ENCODE data around the gene HIPK4.

Gene HIPK4

GRCh38 chr19:40369797-40370196 is 20.2 kb downstream of the HIPK4 start:
- in situ Hi-C loops (cut with MboI; ENCODE audit: low sequenced_read_pairs), result no loop called here

GRCh38 chr19:40367577-40368434 is 22.2 kb downstream of the HIPK4 start:
- in situ Hi-C loops (cut with MboI; ENCODE audit: low sequenced_read_pairs), result no loop called here

GRCh38 chr19:40366697-40367561 is 23.1 kb downstream of the HIPK4 start:
- in situ Hi-C loops (cut with MboI; ENCODE audit: low sequenced_read_pairs), result no loop called here

GRCh38 chr19:40365613-40366401 is 24.2 kb downstream of the HIPK4 start:
- in situ Hi-C loops (cut with MboI; ENCODE audit: low sequenced_read_pairs), result no loop called here

- in situ Hi-C loops (cut with MboI; ENCODE audit: low sequenced_read_pairs), result no loop called here
These were observed 25.0 kb downstream of the HIPK4 start for GRCh38 chr19:40365010-40365409.

- in situ Hi-C loops (cut with MboI; ENCODE audit: low sequenced_read_pairs), result no loop called here
These were observed 26.9 kb downstream of the HIPK4 start for GRCh38 chr19:40363069-40363468.

- in situ Hi-C loops (cut with MboI; ENCODE audit: low sequenced_read_pairs), result no loop called here
These were observed 27.8 kb downstream of the HIPK4 start for GRCh38 chr19:40362160-40362559.

- in situ Hi-C loops (cut with MboI; ENCODE audit: low sequenced_read_pairs), result no loop called here
These were observed 29.2 kb downstream of the HIPK4 start for GRCh38 chr19:40360708-40361241.

- in situ Hi-C loops (cut with MboI; ENCODE audit: low sequenced_read_pairs), result no loop called here
These were observed 29.8 kb downstream of the HIPK4 start for GRCh38 chr19:40360020-40360707.

GRCh38 chr19:40358773-40359172 is 31.2 kb downstream of the HIPK4 start:
- in situ Hi-C loops (cut with MboI; ENCODE audit: low sequenced_read_pairs), result no loop called here

- in situ Hi-C loops (cut with MboI; ENCODE audit: low sequenced_read_pairs), result no loop called here
These were observed 32.3 kb downstream of the HIPK4 start for GRCh38 chr19:40357640-40358039.

GRCh38 chr19:40356681-40357595 is 33.0 kb downstream of the HIPK4 start:
- in situ Hi-C loops (cut with MboI; ENCODE audit: low sequenced_read_pairs), result no loop called here

GRCh38 chr19:40355975-40356680 is 33.9 kb downstream of the HIPK4 start:
- in situ Hi-C loops (cut with MboI; ENCODE audit: low sequenced_read_pairs), result no loop called here

- in situ Hi-C loops (cut with MboI; ENCODE audit: low sequenced_read_pairs), result no loop called here
These were observed 40.9 kb downstream of the HIPK4 start for GRCh38 chr19:40348961-40349507.

- in situ Hi-C loops (cut with MboI; ENCODE audit: low sequenced_read_pairs), result no loop called here
These were observed 41.7 kb downstream of the HIPK4 start, which contains the start of the genes C19orf47 and PLD3 for GRCh38 chr19:40348125-40348913. TSS of gene C19orf47 (minus strand) at chr19:40348397. CDS start at chr19:40341857, 6,540 bp downstream. TSS of gene PLD3 (plus strand) at chr19:40348695. CDS start at chr19:40366484, 17,789 bp downstream.

- in situ Hi-C loops (cut with MboI; ENCODE audit: low sequenced_read_pairs), result no loop called here
These were observed 45.6 kb downstream of the HIPK4 start for GRCh38 chr19:40344422-40344821.

- in situ Hi-C loops (cut with MboI; ENCODE audit: low sequenced_read_pairs), result no loop called here
These were observed 47.2 kb downstream of the HIPK4 start for GRCh38 chr19:40342644-40343311.

All from HL-60/S4 treated with retinoic acid at 250 ng/mL for 4 days and 3 days (cell line).